Measurements from ENCODE around the gene DCLK1.

The DCLK1 gene

DNA sequence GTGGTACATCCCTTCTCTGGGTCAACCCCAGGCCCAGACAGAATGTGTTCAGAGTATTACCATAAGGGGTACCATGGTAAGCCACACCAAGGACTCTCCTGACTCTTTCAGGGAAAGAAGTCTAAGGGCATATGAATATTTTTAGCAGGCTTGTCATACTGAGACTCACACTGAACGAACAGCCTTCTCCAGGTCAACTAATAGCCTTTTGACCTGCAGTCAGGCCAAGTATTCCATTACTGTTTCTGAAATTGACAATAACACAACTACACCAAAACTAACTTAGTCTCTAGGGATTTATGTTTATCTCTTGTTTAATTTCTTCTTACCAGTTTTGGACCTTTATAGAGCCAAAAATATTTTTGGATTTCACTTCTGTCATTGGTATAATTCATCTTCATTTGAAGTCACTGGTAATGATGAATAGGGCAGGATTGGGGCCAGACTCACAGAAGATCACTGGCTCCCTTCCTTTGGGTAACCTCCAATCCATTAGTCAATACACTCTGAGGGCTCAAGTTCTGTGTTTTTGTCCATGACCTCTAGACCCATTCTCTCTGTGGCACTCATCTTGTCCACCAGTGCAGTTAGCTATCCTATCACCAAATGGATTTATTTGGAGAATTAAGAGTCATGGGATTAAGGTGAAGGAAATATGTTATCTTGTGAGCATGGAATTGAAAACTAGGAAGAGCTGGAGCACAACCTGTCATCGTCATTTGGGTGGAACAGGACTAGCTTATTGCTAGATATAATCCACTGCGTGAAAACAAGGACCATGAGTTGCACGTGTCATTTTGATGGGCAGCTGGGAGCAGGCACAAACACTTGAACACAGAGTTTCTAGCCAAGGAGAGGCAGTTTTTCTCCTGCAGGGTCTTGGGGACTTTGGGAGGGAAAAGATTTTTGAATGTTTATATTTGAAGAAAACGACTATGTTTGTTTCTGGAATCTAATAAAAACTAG lies 313.3 kb downstream of the DCLK1 start:
- no peak for DNase-seq

DNA sequence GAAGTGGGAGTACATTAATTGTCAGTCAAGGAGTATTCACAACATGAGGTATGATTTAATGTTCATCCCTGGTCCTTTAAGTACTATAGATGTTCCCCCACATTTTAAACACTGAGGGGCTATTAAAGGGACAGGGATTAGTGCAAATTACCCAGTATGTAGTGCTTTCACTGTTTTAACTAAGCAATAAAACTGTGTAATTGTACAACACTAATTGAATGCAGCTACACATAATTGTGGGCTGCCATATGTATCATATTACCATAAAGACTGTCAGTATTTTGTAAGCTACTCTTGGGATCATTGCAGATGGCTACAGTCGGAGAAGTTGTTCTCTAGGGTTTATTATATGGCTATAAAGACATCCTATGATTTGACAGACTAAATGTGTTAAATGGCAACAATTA lies 316.6 kb downstream of the DCLK1 start:
- no peak for DNase-seq

DNA sequence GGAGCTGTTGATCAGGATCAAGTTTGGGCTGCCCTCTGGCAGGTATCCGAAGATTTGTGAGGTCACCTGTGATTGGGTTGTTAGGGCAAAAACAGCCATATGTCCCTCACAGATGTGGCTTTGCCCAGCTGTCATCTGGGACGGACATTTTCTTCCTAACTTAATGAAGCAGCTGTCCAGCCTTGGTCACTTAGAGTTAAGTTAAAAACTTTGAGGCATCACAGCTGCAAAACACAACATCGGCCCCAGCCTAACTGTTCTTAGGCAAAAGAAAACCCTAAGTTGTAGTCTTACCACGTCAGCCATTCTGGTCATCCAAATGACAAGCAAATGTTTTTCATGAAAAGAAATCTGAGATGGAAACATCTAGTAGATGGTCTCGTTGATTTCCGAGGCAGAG lies 318.4 kb downstream of the DCLK1 start:
- peak; percentile 37 for DNase-seq

DNA sequence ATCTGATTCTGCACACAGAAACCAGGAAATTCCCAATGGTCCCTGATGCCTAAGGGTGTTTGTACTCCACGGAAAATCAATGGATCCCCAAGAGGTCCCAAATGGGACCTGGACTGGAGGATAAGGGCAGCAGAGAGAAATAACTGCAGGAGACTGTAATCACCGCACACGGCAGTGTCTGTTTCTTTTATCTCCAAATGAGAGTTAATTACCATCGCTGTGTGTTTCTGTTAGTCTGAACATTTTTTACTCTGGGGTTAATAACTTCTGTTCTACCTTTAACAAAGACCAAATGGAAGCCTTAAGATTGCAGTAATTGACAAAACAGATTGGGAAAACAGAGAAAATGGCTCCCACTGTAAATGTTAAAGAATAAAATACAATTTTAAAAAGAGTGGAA lies 320.9 kb downstream of the DCLK1 start:
- DNase-seq: no peak

DNA sequence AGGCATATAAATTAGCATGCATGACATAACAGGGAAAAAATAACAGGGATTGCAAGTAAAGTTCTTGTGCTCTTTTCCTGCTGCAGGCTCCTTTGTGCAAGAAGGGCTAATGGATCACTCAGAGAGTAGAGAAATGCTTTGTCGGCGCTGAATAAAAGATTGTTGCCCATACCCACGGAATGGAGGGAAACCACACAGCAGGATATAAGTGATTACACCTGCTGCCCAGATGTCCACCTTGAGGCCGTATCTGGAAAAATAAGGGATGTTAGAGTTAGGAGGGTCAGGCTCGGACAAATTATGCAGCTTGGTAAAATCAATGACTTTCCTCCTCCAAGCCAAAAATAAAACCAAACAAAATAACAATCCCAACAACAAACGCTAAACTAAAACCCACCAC lies 322.3 kb downstream of the DCLK1 start:
- DNase-seq: no peak

DNA sequence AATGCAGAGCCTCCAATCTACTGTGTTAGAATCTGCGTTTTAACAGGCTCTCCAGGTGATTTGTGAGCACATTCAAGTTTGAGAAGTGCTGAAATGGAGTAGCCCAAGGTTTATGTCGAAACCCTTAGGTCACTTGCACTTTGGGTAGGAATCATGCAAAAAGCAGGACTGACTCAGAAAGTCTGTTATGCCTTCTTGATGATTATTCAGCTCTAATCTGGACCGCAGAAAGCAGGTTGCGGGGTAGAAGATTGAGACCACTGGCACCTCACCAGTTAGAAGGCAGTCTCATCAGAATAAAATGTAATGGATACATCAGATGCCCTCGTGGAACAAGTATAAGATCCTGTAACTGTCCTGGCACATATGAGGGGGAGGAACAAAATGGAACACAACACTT lies 326.3 kb downstream of the DCLK1 start:
- no peak for DNase-seq

DNA sequence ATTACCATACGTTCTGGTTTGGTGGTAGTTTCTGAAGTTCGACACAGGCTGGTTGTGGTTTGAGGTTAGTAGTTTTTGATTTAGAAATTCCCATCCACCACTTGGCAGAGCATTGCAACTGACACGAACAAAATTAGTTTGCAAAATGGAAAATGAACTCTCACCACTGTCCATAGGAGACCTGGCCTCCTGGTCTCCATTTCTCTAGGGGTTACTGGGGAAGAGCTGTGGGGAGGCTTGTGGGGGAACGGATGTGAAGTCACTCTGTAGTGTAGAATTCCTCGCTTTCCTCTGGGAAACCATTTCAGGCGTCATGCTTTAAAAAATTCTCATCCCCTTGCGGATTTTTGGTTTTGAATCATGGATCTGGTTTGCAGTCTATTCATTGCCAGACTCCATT lies 333.2 kb downstream of the DCLK1 start:
- DNase-seq: peak; percentile 75

DNA sequence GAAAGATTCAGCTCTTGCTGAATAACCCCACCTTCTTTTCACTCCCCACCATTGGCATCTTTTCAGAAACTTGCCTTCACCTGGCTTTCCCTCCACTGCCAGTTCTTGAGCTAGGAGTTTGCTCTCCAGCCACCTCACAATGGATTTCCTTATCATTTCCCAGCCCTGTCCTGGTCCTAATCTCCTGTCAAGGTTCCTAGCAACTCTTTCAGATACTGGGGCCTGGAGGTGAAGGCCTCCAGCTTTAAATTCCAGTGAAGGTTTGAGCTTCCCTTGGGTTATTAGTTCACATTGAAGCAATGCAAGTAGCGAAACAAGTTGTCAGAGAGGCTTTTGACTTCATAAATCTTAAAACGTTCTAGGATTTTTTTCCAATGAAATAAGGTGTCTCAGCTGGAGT lies 333.9 kb downstream of the DCLK1 start:
- no peak for DNase-seq

DNA sequence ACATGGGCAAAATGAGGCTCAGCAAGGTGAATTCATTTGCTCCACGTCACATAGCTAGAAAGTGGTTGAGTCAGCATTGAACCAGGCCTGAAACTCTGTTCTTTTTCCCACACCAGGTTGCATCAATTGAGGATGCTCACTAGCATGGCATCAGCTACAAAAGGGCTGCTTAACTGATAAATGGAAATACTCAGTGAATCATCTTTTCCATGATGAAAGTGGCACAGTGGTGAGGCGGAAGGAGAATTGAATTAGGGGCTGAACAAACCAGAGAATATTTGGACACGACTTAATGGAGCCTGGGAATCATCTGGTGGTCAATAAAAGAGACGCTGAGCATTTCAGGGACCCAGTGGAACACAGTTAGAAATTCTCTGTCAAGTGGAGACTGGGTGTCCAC lies 334.6 kb downstream of the DCLK1 start:
- DNase-seq: no peak

DNA sequence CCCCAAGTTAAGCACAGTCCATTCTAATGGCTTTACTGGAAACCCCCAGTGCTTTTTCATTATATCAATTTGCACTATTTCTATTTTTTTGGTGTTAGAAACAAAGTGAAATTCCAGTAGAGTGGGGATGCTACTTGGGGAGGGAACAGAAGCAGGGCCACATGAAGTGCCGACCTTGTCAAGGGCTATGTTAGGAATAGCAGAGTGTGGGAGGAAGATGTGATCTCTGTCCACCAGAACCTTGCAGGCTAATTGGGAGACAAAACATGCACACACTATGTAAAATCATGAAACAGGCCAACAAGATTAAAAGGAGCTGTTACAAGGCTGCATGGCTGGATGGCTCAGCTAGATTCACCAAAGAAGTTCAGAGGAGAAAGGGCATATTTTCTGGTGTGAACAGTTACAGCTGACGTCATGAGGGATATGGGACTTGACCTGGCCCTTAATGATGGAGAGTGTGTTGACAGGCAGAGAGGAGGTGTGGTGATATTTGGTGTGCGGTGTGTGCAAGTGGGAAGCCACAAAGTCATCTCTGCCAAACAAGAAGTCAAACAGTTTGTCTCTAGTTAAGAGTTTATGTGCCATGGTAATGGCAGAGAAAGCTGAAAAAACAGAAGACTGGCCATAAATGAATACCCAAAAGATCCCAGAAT lies 336.3 kb downstream of the DCLK1 start:
- no peak for DNase-seq

DNA sequence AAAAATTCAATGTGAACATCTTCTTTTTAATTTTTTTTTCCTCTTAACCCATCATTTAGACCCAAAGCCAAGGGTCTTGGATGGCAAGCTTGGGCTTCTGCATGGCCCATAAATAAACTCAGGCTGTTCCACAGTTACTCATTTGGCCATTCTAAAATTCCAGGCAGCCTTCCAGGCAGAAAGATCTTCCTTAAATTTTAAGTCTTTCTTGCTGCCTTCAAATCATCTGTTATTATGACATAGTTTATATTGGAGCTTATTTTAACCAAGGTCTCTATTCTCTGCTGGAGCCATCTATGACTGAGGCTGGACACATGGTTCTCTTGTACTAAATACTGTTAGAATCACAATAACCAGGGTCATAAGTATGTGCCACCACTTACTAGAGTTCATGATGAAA lies 337.4 kb downstream of the DCLK1 start:
- DNase-seq: no peak

DNA sequence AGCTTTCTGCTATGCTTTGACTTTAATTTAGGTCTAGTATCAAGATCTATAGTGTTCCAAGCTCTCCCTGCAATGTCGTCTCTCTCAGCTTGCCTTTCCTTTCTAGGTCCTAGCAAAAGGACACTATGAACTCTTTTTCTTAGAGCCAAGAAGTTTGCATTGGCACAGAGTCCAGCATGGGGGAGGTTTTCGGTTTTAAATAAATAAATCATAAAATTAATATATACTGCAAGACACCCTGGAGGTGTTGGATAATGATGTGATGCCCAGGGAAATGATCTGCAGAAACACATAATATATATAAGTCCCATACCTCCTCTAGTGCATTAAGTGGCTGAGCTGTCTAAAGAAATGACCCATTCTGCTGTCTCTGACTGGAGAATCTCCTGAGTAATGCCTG lies 338.3 kb downstream of the DCLK1 start:
- DNase-seq: no peak

DNA sequence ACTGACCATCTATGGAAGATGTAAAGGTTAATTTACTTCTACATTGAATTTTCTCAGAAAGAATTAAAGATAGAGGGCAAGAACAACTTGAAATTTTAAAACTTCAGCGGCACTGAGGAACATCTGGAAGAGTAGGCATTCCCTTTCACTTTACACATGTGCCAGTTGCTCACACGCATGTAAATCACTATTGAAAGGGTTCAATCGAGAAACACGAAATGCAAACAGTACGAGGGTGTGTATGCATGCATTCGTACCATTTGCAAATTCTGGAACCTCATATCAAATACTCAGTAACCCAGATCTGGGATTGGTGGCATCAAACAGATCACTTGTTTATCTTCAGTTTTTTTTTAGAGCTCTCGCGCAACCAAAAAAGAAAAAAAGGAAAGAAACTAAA lies 339.2 kb downstream of the DCLK1 start:
- no peak for DNase-seq

DNA sequence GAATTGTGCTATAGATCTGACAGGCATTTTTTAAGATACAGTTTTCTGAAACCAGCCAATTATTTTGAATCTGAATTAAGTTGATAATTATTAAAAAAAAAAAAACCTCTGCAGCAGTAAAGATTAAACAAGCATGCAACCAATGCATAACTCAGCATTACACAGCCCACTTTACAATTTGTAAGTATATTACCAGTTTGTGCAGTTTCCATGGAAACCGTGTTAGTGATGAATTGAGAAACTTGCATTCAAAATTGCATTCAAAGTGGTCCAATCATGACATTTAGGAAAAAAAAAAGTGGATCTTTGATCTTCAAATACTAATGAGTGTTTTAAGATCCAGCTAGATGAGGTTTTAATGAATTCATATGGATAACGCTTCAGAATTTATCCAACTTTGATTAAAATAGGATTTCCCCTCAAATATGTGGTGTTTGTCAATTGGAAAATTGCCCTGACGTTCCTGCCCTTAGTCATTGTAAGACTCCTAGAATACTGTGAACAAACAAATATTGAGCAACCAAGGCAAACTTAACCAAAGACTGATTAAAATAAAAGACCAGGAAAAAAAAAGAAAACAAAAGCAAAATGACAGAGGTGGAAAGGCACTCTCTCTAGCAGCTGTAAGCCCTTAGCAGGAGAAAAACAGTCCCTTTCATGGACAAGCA lies 339.9 kb downstream of the DCLK1 start:
- no peak for DNase-seq

DNA sequence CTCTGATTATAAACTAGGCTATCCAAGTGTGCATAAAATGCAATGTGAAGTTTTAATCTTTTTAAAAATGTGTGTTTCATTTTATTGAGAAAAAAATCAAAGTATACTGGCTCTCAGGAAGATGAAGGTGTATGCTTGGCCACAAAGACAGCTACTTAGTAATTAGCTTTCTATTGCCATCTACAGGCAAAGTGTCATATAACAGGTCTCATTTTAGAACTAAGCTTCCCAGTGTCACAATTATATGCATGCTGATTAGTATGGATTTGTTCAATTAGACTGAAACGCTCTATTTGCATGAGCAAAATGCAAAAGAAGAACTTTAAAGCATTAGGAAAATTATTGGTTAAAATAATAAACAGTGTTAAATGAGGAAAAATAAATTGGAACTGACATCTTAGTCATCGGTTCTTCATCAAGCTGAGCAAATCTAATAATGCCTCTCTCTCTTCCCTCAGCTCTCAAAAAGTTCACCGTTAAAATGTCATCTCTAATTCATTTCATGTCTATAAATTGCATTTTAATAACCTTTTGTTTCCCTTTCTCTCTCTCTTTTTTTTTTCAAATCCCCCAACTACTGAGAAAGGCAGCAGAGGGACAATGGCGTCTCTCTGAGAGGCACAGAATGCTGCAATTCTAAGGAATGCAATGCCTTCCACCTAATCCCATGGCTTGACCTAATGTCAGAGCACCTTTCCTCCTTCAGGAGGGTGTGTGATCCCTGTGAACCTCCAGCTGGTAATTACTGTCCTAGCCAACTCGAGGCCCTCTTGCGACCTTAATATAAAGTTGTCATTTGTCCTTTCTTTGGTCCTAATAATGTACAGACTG lies 341.6 kb downstream of the DCLK1 start:
- DNase-seq: no peak

DNA sequence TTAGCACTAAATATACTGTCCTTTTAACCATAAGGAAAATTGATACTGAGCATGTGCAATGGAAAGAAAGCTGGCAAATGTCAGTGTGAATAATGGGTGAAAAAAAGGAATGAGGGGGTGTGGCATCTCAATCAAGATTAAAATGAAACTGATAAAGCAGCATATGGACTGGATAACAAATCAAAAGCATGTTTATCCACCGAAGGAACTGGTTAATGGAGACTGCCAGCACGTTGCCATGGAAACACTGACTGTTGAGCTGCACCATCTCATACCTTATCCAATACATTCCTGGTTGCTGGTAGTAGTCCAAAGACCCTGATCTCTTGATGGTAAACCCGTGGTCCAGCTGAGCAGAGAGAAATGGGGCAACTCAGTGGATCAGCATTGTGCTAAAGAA lies 343.2 kb downstream of the DCLK1 start:
- DNase-seq: no peak

DNA sequence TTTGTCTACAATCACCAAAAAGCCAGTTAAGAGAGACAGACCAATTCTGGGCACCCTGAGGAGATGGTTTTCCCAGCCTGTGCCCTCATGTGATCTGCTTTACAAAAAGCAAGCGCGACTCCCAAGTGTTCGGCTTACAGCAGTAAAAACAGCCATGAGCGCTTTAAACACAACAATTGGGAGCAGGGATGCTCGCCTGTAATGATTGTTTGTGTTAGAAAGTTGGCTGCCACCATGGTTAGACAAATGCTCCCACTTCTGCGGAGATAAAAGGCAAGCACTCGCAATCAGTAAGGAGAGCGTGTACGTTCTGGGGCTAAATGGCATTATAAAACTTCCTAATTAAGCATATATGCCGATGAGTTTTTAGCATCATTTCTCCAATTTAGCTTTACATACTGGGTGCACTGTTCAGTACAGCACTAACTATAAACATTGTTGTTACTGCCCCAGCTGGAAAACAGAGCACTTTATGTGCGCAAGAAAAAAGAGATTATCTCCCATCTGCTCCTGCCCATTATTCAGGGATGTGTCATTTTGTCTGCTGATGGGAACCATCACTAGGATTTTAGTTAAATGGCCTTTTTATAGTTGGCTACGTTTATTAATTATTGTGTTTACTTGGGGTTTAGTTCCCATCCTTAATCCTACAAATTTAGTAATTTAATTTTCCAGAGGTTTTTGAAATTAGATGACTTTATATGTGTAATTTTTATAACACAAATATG lies 345.4 kb downstream of the DCLK1 start:
- no peak for DNase-seq

DNA sequence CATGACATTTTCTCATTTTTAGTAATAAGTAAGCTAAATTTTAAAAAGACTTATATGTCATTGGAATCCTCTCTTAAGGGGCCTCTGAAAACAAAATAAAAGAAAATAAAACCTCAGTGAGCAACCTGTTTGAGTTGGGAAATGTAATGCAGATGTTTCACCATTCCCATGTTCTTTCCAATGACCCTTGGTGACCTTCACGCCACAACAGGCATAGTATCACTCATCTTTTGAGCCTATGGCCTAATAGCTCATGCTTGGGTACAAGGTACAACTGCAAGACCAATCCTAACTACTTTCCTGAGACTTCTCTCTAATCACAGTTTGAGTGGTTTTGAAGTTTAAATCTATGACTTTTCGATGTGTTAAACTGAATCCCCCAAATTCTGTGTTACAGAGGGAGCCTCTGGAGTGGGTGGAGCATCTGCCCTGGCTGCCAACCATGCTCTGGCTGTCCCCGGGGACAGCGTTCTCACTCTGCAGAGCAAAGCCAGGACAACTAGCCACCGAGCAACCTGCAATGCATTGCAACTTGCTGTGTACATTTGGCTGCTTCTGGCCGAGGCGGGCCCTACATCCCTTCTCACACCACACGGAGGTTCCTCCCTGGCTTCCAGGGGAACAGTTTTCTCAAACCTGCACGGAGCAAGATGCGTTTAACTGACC lies 346.8 kb downstream of the DCLK1 start:
- DNase-seq: no peak

DNA sequence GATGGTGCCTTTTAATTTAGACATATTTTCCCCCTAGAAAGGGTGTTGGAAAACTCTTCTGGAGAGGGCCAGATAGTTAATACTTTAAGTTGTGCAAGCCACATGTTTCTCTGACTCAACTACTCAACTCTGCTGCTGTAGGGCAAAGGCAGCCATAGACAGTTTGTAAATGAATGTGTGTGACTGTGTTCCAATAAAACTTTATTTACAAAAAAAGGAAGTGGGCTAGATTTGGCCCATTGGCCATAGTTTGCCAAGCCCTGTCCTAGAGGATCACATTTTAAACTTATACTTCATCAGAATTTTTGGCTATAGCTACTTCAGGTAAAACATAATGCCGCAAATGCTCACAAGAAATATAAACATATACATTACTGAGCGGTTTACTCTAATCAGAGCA lies 348.4 kb downstream of the DCLK1 start:
- DNase-seq: no peak

DNA sequence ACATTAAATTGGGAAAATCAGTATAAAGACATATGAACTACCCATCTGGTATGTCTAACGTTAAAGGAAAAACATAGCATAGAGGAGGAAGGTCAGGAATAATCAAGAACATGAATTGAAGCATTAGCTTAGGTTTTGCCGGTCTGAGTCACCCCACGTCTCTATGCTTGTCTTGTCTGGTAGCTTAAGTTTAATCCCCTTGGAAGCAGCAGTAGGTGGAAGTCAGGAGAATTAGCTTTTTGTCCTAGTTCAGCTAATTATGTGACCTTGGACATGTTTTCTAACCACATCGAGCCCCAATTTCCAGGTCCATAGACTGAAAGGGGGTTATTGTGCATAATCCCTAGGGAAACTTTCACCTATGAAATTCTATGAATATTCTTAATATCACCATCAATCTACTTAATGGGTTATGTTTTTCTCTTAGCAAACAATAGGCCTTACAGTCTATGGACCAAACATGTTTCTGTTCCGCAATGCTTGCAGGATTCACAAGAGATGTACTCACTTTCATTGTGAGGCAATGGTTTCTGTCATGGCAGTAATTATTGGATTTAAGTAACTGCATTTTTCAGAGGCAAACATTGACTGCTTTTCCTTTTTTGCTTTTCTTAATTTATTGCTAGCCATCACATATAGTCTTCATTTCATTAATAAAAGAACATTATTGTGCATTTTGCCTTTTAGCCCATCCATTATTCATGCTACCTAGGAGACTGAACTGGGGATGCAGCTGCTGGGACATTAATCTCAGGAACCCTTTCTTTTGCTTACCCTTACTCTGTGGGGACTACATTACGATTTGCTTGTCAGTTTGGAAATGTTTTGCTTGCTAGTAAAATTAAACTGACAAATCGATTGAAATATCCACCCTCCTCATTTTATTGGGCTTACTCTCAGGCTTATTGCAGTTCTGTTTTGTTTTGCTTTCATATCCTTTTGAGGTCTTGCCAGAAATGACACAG lies 349.9 kb downstream of the DCLK1 start:
- no peak for DNase-seq
